Ectodermal cell (in vitro differentiated cells): ENCODE data around the gene COL13A1.

ENCODE experiments used
- H3K27ac ChIP-seq: 2 replicates; pipeline ENCODE4 v1.7.0; 2013; ENCODE audit warnings: mild to moderate bottlenecking, low read depth, low read length; ENCODE audit not compliant: insufficient read depth, poor library complexity, severe bottlenecking
- H3K27me3 ChIP-seq: 2 replicates; pipeline ENCODE4 v1.7.0; 2013; ENCODE audit warnings: mild to moderate bottlenecking, low read length; ENCODE audit not compliant: insufficient read depth, control insufficient read depth, poor library complexity, severe bottlenecking
- H3K36me3 ChIP-seq: one replicate; pipeline ENCODE4 v1.7.0; 2013; ENCODE audit warnings: low read length; ENCODE audit not compliant: control insufficient read depth, insufficient read depth
- H3K4me1 ChIP-seq: one replicate; pipeline ENCODE4 v1.7.0; 2013; ENCODE audit warnings: low read length; ENCODE audit not compliant: control insufficient read depth, insufficient read depth
- H3K4me3 ChIP-seq: 2 replicates; pipeline ENCODE4 v1.7.0; 2013; ENCODE audit warnings: low read depth, low read length, control low read depth; ENCODE audit not compliant: insufficient read depth
- H3K9me3 ChIP-seq: 2 replicates; pipeline ENCODE4 v1.7.0; 2013; ENCODE audit warnings: mild to moderate bottlenecking, low read length, moderate library complexity; ENCODE audit not compliant: control insufficient read depth
- WGBS, 2 experiments: methylation state at CpG; one replicate each; pipeline ENCODE4 v1.1.7; 2013; ENCODE audit warnings: missing lambda C conversion rate in 2 of 2; 5-methylcytosine and 5-hydroxymethylcytosine counted together

Gene COL13A1

DNA sequence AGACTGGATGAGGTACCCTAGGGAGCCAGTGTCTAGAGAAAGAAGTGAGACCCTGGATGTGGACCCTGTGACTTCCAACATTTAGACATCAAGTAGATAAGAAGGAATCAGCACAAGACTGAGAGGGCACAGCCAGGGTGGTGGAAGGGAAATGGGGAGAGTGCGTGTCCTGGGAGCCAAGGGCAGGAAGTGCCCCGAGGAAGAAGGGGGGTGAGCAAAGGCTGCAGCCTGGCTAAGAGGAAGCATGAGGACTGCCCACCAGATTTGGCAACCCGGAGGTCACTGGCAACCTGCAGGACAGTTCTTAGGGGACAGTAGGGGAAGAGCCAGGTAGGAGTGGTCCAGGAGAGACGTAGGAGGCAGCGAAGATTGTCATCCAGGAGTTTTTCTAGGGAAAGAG lies 14.8 kb downstream of the COL13A1 start:
- WGBS, 2 experiments: 86 to 88% methylated on average over 5 of the region's 5 CpGs
- no peaks in the 10 kb centered on the region for H3K9me3 ChIP-seq
- no peaks in the 10 kb centered on the region for H3K4me1 ChIP-seq
- H3K36me3 ChIP-seq: no peaks in the 10 kb centered on the region
- no peak overlapping the region for H3K4me3 ChIP-seq
- H3K27me3 ChIP-seq: no peaks in the 10 kb centered on the region
- no peak overlapping the region for H3K27ac ChIP-seq

- H3K27ac ChIP-seq: no peak overlapping the region
Observed at GRCh38 chr10:69817078-69817581, 15.4 kb downstream of the COL13A1 start.

GRCh38 chr10:69818676-69819239 lies 17.1 kb downstream of the COL13A1 start:
- Histone ChIP-seq H3K4me3 (no peak overlapping the region), H3K9me3 (no peaks in the 10 kb centered on the region), H3K27ac (no peak overlapping the region), H3K4me1 (no peaks in the 10 kb centered on the region), H3K36me3 (no peaks in the 10 kb centered on the region), H3K27me3 (no peaks in the 10 kb centered on the region)
- WGBS, 2 experiments: 87 to 92% methylated on average over 2 of the region's 2 CpGs

More at GRCh38 chr10:69817078-69817581, 15.4 kb downstream of the COL13A1 start:
- Histone ChIP-seq H3K4me1 (no peaks in the 10 kb centered on the region), H3K27me3 (no peaks in the 10 kb centered on the region), H3K36me3 (no peaks in the 10 kb centered on the region), H3K9me3 (no peaks in the 10 kb centered on the region), H3K4me3 (no peak overlapping the region)
- 77 to 81% methylated on average over 11 of the region's 11 CpGs for WGBS, 2 experiments

DNA sequence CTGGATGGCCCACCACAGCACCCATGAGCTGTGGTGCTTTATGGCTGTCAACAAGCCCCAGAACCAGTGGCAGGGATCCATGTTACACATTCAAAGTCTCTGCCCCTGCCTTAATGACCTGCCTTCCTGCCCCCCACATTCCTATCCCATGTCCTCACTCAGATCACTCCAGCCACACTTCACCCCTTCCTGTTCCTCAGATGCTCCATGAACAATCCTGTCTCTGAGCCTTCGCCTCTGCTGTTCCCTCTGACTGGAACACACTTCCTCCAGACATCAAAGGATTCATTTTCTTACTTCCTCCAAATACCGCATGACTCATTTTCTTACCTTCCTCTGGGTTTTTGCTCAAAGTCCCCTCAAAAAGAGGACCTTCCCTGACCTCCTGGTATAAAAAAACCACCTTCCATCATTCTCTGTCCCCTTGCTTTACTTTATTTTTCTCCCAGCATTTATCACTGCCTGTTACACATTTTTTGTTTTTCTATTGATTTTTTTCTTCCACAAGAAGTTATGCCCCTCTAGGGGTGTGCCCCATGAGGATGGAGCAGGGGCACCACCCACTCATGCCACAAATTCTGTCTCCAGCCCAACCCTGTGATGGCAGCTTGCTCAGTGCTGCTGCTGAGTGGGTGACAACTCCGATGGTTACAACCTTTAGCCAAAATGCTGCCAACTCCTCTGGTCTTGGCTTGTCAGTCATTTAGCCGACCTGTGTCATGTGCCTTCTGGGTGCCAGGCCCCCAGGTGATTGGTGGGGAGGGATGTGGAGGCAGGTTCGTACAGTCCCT lies 18.2 kb downstream of the COL13A1 start:
- Histone ChIP-seq H3K27ac (no peak overlapping the region), H3K36me3 (no peaks in the 10 kb centered on the region), H3K27me3 (no peaks in the 10 kb centered on the region), H3K4me3 (no peak overlapping the region), H3K9me3 (no peaks in the 10 kb centered on the region), H3K4me1 (no peaks in the 10 kb centered on the region)
- WGBS, 2 experiments: 92 to 96% methylated on average over 5 of the region's 5 CpGs

DNA sequence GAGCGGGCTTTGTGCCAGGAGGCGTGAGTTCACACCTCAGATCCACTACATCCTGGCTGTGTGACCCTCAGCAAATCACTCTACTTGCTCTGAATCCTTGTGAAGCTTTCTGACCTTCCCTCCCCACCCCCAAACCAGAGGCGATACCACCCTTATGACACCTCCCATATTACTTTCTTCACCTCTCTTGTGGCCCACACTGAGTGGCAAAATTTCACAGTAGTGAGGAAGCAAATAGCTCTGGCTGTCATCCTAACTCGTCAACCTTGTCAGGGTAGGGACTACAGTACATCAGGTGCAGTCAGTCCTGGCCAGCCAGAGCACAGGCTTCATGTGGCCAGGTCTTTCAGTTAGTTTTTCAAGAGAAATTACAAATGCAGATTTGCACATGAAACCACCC lies 19.1 kb downstream of the COL13A1 start:
- 88 to 92% methylated on average over 4 of the region's 4 CpGs for WGBS, 2 experiments
- no peaks in the 10 kb centered on the region for H3K36me3 ChIP-seq

DNA sequence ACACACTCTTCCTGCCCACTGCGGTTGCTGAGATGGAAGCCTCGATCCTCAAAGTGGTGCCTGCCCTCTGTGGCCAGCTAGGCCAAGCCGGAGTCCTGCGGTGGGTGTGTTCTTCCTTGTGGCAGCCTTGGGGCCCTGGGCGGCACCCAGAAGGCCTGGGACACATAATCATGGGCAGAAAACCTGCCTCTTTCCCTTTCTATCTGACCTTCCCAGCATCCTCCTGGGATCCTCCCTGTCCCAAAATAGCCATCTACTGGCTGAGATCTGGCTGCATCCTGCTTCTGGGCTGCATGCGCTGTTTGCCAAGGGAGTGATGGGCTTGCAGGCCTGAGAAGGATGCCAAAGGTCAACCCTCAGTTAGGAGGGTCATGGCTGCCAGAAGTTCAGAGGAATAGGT lies 23.9 kb downstream of the COL13A1 start:
- H3K36me3 ChIP-seq: no peaks in the 10 kb centered on the region
- no peaks in the 10 kb centered on the region for H3K27me3 ChIP-seq
- no peak overlapping the region for H3K27ac ChIP-seq
- H3K4me3 ChIP-seq: no peak overlapping the region
- H3K4me1 ChIP-seq: peaks cover 16% of the 10 kb centered on the region
- H3K9me3 ChIP-seq: no peaks in the 10 kb centered on the region
- 96 to 97% methylated on average over 6 of the region's 6 CpGs for WGBS, 2 experiments

More for the DNA sequence above, 19.1 kb downstream of the COL13A1 start:
- Histone ChIP-seq H3K4me3 (no peak overlapping the region), H3K4me1 (no peaks in the 10 kb centered on the region), H3K27me3 (no peaks in the 10 kb centered on the region), H3K27ac (no peak overlapping the region), H3K9me3 (no peaks in the 10 kb centered on the region)

GRCh38 chr10:69826094-69826493 lies 24.4 kb downstream of the COL13A1 start:
- Histone ChIP-seq H3K9me3 (no peaks in the 10 kb centered on the region), H3K4me3 (no peak overlapping the region), H3K27me3 (no peaks in the 10 kb centered on the region), H3K27ac (no peak overlapping the region), H3K36me3 (no peaks in the 10 kb centered on the region), H3K4me1 (peaks cover 18% of the 10 kb centered on the region)
- WGBS, 2 experiments: 95 to 96% methylated on average over 9 of the region's 9 CpGs

- Histone ChIP-seq H3K4me1 (peaks cover 23% of the 10 kb centered on the region), H3K27ac (no peak overlapping the region), H3K9me3 (no peaks in the 10 kb centered on the region), H3K27me3 (no peaks in the 10 kb centered on the region), H3K36me3 (no peaks in the 10 kb centered on the region), H3K4me3 (no peak overlapping the region)
- 81 to 88% methylated on average over 7 of the region's 7 CpGs for WGBS, 2 experiments
Observed at GRCh38 chr10:69826789-69827554, 25.3 kb downstream of the COL13A1 start.

DNA sequence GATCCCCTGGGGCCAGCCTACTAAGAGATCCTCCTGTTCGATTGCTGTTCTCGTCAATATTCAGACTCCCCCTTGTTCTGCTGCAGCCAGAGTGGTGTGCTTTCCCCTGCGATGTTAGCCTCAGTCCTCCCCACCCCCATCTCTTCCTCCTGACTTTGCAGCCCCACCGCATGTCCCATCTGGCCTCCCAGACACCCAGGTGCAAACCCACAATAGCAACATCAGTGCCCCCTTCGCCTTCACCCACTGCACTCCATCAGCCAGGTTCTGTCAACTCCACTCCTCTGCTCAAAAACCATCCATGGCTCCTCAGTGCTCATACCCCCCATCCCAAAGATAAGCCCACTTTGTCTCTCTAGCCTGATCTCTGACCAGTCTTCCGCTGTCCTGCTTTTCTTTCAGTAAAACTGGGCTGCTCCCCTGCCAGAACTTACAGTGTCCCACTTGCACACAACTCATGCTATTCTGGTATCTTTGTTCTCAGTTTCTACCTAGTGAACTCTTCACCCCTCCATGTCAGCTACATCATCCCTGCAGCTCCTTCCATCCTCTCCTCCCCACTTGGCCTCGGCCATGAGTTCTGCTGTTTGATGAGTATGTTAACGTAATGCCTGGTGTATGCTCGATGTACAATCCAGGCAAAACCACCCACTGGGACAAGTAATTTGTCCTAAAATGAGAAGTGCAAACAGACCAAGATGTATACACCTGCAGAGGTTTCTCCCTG lies 26.6 kb downstream of the COL13A1 start:
- H3K4me3 ChIP-seq: no peak overlapping the region
- no peak overlapping the region for H3K27ac ChIP-seq
- H3K36me3 ChIP-seq: no peaks in the 10 kb centered on the region
- no peaks in the 10 kb centered on the region for H3K9me3 ChIP-seq
- peaks cover 23% of the 10 kb centered on the region for H3K4me1 ChIP-seq
- H3K27me3 ChIP-seq: no peaks in the 10 kb centered on the region
- WGBS, 2 experiments: 48 to 50% methylated on average over 9 of the region's 9 CpGs
